T-helper 1 cell (primary cell): ENCODE results near the gene LHFPL5.

Experiments
- DNase-seq, 5 donors: peaks; one replicate each; pipeline ENCODE4 v3.0.0-alpha.2; 2012 to 2020
- total RNA-seq, 4 donors: gene quantifications; one replicate each; lab custom pipeline; 2026; lab: John Stamatoyannopoulos, UW

LHFPL5 gene
- total RNA-seq, result 0 reads per million in 4 donors

GRCh38 chr6:35804996-35805736, at the start of gene LHFPL5:
LHFPL5 (plus strand) TSS chr6:35805352; CDS start chr6:35805671, 319 bp downstream.
- peak in 3 of 5 donors; percentile 31 to 36 (median 35) for DNase-seq

- DNase-seq, result peak in 1 of 5 donors; percentile 20
Measured at GRCh38 chr6:35757456-35758123, 47.6 kb upstream of the LHFPL5 start.

- DNase-seq, result no peak
Measured at GRCh38 chr6:35759426-35759825, 45.7 kb upstream of the LHFPL5 start.

- DNase-seq, result no peak
Measured at GRCh38 chr6:35765739-35766138, 39.4 kb upstream of the LHFPL5 start.

- no peak for DNase-seq
Measured at GRCh38 chr6:35769211-35769610, 35.9 kb upstream of the LHFPL5 start.

GRCh38 chr6:35771343-35771627, 33.9 kb upstream of the LHFPL5 start:
- DNase-seq, result no peak

- DNase-seq, result no peak
Measured at GRCh38 chr6:35774116-35774794, 30.9 kb upstream of the LHFPL5 start.

GRCh38 chr6:35775031-35775430, 30.1 kb upstream of the LHFPL5 start:
- no peak for DNase-seq

- DNase-seq, result no peak
Measured at GRCh38 chr6:35776364-35777215, 28.6 kb upstream of the LHFPL5 start, which contains the start of gene CLPSL2. CLPSL2 (plus strand) TSS chr6:35776598; CDS start chr6:35776619, 21 bp downstream.

- DNase-seq, result no peak
Measured at GRCh38 chr6:35777356-35778102, 27.6 kb upstream of the LHFPL5 start.

- DNase-seq, result no peak
Measured at GRCh38 chr6:35778437-35778836, 26.7 kb upstream of the LHFPL5 start.

- no peak for DNase-seq
Measured at GRCh38 chr6:35780719-35781118, 24.4 kb upstream of the LHFPL5 start, which contains the start of gene CLPSL1. CLPSL1 (plus strand) TSS chr6:35781019; CDS start chr6:35781111, 92 bp downstream.

- no peak for DNase-seq
Measured at GRCh38 chr6:35781290-35781689, 23.9 kb upstream of the LHFPL5 start.

- no peak for DNase-seq
Measured at GRCh38 chr6:35782424-35782823, 22.7 kb upstream of the LHFPL5 start.

GRCh38 chr6:35784200-35784599, 21.0 kb upstream of the LHFPL5 start:
- DNase-seq, result no peak

- no peak for DNase-seq
Measured at GRCh38 chr6:35786272-35786671, 18.9 kb upstream of the LHFPL5 start.

- DNase-seq, result no peak
Measured at GRCh38 chr6:35786810-35787209, 18.3 kb upstream of the LHFPL5 start.

- no peak for DNase-seq
Measured at GRCh38 chr6:35787266-35788218, 17.6 kb upstream of the LHFPL5 start.

GRCh38 chr6:35788423-35788982, 16.6 kb upstream of the LHFPL5 start:
- no peak for DNase-seq

- no peak for DNase-seq
Measured at GRCh38 chr6:35790683-35791082, 14.5 kb upstream of the LHFPL5 start.
